IMR-90 (cell line): ENCODE data around the gene MIPEP.

Source experiments
- BHLHE40 ChIP-seq: fragments of 150-350 bp; IDR thresholded peaks from 2 replicates; pipeline ENCODE4 v1.6.1; 2016; ENCODE audit warnings: mild to moderate bottlenecking, low read depth, low read length
- CEBPB ChIP-seq: IDR thresholded peaks from 2 replicates; pipeline ENCODE4 v1.6.1; 2012; ENCODE audit warnings: low read depth, low read length, improper control_type of control experiment
- CHD1 ChIP-seq: IDR thresholded peaks from 2 replicates; pipeline ENCODE4 v1.6.1; 2012; ENCODE audit warnings: low read depth, low read length, improper control_type of control experiment
- FOS ChIP-seq: fragments of 150-350 bp; IDR thresholded peaks from 2 replicates; pipeline ENCODE4 v1.6.1; 2016; ENCODE audit warnings: low read depth, low read length
- POLR2A ChIP-seq: IDR thresholded peaks from 2 replicates; pipeline ENCODE4 v1.6.1; 2012; ENCODE audit warnings: mild to moderate bottlenecking, low read depth, low read length
- RAD21 ChIP-seq: IDR thresholded peaks from 2 replicates; pipeline ENCODE4 v1.6.1; 2012; ENCODE audit warnings: low read length, improper control_type of control experiment
- SMC3 ChIP-seq: fragments of 150-350 bp; IDR thresholded peaks from 2 replicates; pipeline ENCODE4 v1.6.1; 2016; ENCODE audit warnings: low read depth, mild to moderate bottlenecking, antibody characterized with exemption, low read length, moderate library complexity
- TF ChIP-seq, protein P1 (sequence below): conservative IDR thresholded peaks from 2 replicates; pipeline ENCODE4 v1.5.1; 2012; ENCODE audit warnings: mild to moderate bottlenecking, low read depth, low read length, improper control_type of control experiment

DNA sequence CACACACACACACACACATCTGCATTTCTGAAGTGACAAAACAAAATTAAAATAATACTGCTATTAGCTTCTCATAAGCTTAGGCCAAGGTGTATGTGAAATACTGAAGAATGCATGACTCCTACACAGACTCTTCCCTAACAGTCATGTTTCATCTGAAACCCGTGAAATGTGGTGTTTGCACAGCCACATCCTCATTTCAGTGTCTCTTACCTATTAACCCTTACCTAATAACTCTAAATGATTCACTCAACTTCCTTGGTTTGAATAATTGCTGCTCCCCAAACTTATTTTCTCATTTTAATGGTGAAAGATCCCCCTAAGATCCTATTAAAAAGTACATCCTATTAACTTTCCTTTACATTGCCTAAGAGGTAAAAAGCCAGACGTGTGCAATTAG lies 117.6 kb downstream of the MIPEP start:
- no peak for TF ChIP-seq POLR2A
- TF ChIP-seq SMC3, result no peak
- TF ChIP-seq, protein P1, sequence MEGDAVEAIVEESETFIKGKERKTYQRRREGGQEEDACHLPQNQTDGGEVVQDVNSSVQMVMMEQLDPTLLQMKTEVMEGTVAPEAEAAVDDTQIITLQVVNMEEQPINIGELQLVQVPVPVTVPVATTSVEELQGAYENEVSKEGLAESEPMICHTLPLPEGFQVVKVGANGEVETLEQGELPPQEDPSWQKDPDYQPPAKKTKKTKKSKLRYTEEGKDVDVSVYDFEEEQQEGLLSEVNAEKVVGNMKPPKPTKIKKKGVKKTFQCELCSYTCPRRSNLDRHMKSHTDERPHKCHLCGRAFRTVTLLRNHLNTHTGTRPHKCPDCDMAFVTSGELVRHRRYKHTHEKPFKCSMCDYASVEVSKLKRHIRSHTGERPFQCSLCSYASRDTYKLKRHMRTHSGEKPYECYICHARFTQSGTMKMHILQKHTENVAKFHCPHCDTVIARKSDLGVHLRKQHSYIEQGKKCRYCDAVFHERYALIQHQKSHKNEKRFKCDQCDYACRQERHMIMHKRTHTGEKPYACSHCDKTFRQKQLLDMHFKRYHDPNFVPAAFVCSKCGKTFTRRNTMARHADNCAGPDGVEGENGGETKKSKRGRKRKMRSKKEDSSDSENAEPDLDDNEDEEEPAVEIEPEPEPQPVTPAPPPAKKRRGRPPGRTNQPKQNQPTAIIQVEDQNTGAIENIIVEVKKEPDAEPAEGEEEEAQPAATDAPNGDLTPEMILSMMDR, result no peak
- no peak for TF ChIP-seq BHLHE40
- TF ChIP-seq CHD1, result no peak
- no peak for TF ChIP-seq FOS
- TF ChIP-seq CEBPB, result no peak
- no peak for TF ChIP-seq RAD21
